Rectal smooth muscle tissue (tissue), 1 donor: ENCODE results near the gene WNT16.
"Not testable (repeated sequence)": the region's sequence is repeated elsewhere in the genome, so short reads cannot be mapped to it uniquely, and the experiment has no call there.

Experiments used
- H3K27ac ChIP-seq: one replicate; pipeline ENCODE4 v1.7.0; 2013; ENCODE audit warnings: low read depth, low read length, inconsistent platforms
- H3K27me3 ChIP-seq: one replicate; pipeline ENCODE4 v1.7.0; 2013; ENCODE audit warnings: low read length; ENCODE audit not compliant: control insufficient read depth, insufficient read depth
- H3K36me3 ChIP-seq: one replicate; pipeline ENCODE4 v1.7.0; 2013; ENCODE audit warnings: low read length; ENCODE audit not compliant: control insufficient read depth, insufficient read depth
- H3K4me1 ChIP-seq: one replicate; pipeline ENCODE4 v1.7.0; 2013; ENCODE audit warnings: low read length; ENCODE audit not compliant: control insufficient read depth, insufficient read depth
- H3K4me3 ChIP-seq: one replicate; pipeline ENCODE4 v1.7.0; 2013; ENCODE audit warnings: low read length
- H3K9ac ChIP-seq: one replicate; pipeline ENCODE4 v1.7.0; 2013; ENCODE audit warnings: low read length

Gene WNT16

DNA sequence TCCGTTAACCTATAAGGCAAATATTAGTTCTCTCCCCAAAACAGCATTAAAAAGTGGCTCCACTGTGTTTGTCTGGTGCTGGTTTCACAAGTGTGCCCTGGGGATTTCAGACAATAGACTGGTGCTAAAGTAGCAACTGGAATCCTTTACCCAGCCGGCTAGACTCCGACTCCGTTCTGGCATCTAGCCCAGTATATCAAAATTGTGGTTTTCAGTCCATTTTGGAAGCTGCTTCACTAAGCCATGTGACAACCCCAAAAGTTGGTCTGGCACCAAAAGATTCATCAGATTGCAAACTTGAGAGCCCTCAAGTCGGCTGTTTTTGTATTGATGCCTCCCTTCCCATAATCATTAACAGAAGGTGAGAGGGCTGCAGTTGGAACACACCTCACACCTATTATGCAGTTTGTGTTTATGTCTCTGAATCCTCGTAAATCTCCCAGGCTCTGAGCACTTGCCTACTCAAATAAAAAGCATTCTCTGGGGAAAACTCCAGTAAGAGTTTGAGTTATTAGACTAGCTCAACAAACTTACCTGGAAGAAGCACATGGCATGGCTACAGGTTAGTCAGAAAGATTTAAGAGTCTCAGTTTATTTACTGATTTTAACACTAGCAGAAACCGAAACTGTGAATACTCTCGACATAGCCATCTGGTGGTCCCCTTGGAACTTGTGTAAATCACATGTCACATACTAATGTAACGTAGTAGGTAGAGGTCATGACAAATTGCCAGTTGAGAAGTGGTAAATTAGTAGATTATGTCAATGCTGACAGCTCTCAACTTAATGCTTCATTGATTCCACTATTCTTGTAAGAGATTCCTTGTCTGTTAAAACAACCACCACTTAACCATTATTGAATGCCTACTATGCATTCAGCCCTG lies 14.8 kb upstream of the WNT16 start:
- no peak overlapping the region for H3K27ac ChIP-seq

DNA sequence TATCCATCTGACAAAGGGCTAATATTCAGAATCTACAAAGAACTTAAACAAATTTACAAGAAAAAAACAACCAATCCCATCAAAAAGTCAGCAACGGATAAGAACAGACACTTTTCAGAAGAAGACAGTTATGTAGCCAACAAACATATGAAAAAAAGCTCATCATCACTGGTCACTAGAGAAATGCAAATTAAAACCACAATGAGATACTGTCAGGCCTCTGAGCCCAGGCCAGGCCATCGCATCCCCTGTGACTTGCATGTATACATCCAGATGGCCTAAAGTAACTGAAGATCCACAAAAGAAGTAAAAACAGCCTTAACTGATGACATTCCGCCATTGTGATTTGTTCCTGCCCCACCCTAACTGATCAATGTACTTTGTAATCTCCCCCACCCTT lies 13.6 kb upstream of the WNT16 start:
- not testable (repeated sequence) for H3K4me1 ChIP-seq, H3K9ac ChIP-seq, H3K4me3 ChIP-seq, H3K36me3 ChIP-seq, H3K27me3 ChIP-seq, H3K27ac ChIP-seq

More for the DNA sequence above, 14.8 kb upstream of the WNT16 start:
- Histone ChIP-seq H3K9ac (no peak overlapping the region), H3K4me3 (no peak overlapping the region), H3K36me3 (no peaks in the 10 kb centered on the region), H3K4me1 (no peaks in the 10 kb centered on the region), H3K27me3 (no peaks in the 10 kb centered on the region)

DNA sequence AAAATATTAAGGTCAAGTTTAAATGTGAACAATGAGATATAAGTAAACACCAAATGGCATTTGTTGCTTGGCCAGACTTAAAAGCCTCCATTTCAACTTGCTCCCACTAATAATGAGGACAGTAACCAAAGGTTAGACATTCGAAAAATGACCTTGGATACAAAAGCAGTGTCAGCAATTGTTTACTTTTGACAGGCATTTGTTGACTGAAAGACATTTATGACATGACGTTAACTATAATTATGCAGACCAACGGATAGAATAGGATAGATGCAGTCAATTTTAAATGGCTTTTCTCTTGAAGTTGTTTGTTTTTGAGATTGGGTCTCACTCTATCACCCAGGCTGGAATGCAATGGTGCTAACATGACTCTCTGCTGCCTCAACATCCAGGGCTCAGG lies 6.3 kb upstream of the WNT16 start:
- no peaks in the 10 kb centered on the region for H3K4me1 ChIP-seq
- no peak overlapping the region for H3K4me3 ChIP-seq
- H3K9ac ChIP-seq, result no peak overlapping the region
- no peaks in the 10 kb centered on the region for H3K36me3 ChIP-seq
- no peaks in the 10 kb centered on the region for H3K27me3 ChIP-seq
- no peak overlapping the region for H3K27ac ChIP-seq

DNA sequence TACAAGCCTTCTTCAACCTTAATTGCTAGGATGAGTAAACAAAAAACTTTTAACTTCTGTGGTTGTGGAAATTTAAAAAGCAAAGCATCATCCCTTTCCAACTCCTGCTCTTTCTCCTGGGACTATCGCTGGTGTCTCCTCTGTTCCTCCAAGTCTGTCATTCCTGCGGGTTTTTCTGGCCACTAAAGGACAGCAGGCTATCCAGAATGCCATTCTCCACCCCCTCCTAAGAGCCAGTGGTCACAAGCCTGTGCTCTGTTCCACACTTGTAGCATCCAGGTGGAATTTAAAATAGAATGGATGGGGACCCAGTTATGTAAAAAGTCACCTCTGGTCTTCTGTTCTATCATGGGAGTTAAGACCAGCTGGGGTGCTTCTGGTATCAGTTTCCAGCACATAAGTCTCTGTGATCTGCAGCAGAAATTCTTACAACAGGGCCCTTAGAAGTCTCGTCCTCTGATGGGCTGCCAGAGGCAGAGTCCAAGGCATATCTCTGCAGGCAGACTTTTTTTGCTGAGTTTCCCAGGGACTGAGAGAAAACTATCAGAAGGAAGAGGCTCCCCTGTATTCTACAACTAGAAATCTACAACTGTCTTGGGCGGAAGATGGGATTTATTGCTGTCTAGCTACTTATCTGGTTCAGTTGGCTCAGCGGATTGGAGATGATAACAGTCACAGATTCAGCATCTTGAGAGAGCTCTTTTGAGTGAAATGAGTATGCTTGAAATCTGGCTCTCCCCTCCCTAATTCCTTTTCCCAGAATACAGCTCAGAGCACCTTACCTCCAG lies 5.1 kb upstream of the WNT16 start:
- Histone ChIP-seq H3K9ac (no peak overlapping the region), H3K4me1 (no peaks in the 10 kb centered on the region), H3K36me3 (no peaks in the 10 kb centered on the region), H3K27ac (no peak overlapping the region), H3K4me3 (no peak overlapping the region), H3K27me3 (peaks cover 2% of the 10 kb centered on the region)

DNA sequence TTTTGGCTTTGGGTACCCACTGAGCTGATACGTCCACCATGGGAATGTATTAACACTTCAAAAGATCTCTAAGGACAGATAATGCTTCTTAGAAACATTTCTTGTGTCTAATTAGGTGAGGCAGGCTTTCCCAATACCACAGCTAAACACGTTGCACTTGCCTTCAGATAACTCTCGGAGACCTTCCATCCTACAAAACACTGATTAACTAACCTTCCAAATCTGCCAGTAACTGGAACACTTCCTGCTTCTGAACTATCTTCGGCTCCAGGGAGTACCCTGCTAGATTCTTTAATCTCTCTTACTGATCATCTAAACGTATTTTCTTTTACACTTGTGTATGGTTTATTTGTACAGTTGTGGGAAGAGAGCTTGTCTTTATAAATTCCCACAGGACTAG lies 1.1 kb upstream of the WNT16 start:
- no peak overlapping the region for H3K9ac ChIP-seq
- peaks cover 20% of the 10 kb centered on the region for H3K27me3 ChIP-seq
- H3K36me3 ChIP-seq, result no peaks in the 10 kb centered on the region
- H3K4me1 ChIP-seq, result peaks cover 5% of the 10 kb centered on the region
- H3K4me3 ChIP-seq, result no peak overlapping the region
- H3K27ac ChIP-seq, result no peak overlapping the region

DNA sequence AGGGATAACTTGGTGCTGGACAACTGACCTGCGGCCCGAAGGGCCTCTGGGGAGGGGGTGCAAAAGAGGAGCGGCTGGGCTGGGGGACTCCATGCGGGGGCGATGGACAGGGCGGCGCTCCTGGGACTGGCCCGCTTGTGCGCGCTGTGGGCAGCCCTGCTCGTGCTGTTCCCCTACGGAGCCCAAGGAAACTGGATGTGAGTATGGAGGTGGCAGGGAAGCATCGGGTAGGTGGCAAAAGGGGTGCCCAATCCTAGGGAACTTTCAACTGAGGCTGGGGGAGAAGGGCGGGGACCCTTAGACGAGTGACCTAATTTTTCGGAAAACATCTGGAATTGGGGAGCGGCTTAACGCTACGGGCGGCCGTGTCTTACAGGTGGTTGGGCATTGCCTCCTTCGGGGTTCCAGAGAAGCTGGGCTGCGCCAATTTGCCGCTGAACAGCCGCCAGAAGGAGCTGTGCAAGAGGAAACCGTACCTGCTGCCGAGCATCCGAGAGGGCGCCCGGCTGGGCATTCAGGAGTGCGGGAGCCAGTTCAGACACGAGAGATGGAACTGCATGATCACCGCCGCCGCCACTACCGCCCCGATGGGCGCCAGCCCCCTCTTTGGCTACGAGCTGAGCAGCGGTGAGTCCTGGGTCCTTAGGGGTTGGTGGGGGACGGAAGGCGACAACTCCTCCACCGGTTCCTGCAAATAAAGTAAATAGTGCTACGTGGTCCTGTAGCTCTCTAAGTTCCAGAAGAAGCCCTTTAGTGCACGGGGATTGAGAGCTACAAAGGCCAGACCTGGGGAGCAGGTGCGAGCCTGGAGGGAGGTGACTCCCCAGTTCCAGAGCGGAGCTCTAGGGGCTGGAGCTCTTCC lies 622 bp downstream of the WNT16 start:
- peaks cover 5% of the 10 kb centered on the region for H3K4me1 ChIP-seq
- H3K27ac ChIP-seq, result no peak overlapping the region
- peaks cover 20% of the 10 kb centered on the region for H3K27me3 ChIP-seq
- peak overlapping the region; percentile 64 for H3K4me3 ChIP-seq
- no peaks in the 10 kb centered on the region for H3K36me3 ChIP-seq
- H3K9ac ChIP-seq, result no peak overlapping the region

DNA sequence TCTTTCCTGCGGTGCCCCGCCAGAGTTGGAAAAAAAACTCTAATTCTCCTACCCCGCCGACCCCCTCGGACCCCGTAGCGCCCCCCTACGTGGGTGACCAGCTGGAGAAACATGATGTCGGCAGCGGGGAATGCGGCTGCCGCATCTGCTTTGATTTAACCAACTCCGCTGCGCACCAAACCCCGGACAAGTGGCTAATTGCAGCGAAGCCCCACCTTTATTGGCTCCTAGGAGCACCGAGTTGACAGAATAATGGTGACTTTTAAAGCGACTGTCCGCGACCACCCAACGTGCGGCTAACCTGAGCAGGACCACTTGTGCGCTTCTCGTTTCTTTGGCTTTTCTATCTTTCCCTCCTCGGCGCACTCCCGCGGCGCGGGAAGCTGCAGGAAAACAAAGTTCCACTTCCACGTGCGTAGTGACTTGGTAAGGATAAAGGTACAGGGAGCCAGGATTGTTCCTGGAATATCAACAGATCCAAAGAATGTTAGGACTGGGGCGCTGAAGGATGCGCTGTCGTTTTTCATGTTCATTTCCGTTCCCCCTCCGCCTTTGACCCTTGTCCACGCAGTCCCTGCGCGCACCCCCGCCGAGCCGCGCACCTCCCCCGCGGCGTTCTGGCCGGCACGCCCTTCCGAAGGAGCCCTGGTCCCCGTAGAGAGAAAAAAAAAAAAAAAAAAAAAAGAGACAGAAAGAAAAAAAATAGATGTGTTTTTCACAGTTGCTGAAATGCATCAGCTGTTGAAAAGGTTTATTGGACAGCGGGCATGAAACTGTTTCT lies 1.4 kb downstream of the WNT16 start:
- Histone ChIP-seq H3K27me3 (peaks cover 20% of the 10 kb centered on the region), H3K4me1 (peaks cover 5% of the 10 kb centered on the region), H3K27ac (no peak overlapping the region), H3K9ac (no peak overlapping the region), H3K4me3 (peak overlapping the region; percentile 64), H3K36me3 (no peaks in the 10 kb centered on the region)

DNA sequence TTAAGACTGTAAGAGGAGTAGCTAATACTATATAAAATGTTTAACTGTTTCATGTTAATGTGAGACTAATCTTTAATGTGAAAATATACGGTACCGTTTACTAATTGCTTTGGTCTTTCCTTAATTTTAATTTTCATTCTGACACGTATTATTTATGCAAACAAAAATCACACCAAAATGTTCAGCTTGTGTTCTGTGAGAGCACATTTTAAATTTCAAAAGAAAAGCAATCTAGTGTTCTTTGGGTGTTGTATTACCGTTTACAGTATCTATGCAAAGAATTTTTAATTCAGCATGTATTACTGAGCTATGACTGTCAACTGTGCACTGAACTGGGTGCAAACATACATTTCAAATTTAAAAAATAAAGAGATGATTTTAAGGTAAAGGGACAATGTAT lies 2.2 kb downstream of the WNT16 start:
- H3K4me3 ChIP-seq, result no peak overlapping the region
- no peak overlapping the region for H3K9ac ChIP-seq
- H3K4me1 ChIP-seq, result peaks cover 5% of the 10 kb centered on the region
- H3K27me3 ChIP-seq, result peaks cover 20% of the 10 kb centered on the region
- H3K36me3 ChIP-seq, result no peaks in the 10 kb centered on the region
- H3K27ac ChIP-seq, result no peak overlapping the region

DNA sequence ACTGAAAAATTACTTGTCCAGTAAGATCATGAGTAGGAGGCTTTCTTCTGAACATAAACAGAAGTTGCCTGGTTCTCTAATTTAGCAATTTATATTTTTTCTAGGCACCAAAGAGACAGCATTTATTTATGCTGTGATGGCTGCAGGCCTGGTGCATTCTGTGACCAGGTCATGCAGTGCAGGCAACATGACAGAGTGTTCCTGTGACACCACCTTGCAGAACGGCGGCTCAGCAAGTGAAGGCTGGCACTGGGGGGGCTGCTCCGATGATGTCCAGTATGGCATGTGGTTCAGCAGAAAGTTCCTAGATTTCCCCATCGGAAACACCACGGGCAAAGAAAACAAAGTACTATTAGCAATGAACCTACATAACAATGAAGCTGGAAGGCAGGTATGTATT lies 2.8 kb downstream of the WNT16 start:
- no peak overlapping the region for H3K4me3 ChIP-seq
- H3K9ac ChIP-seq, result no peak overlapping the region
- peaks cover 5% of the 10 kb centered on the region for H3K4me1 ChIP-seq
- no peaks in the 10 kb centered on the region for H3K36me3 ChIP-seq
- H3K27ac ChIP-seq, result no peak overlapping the region
- H3K27me3 ChIP-seq, result peaks cover 20% of the 10 kb centered on the region

DNA sequence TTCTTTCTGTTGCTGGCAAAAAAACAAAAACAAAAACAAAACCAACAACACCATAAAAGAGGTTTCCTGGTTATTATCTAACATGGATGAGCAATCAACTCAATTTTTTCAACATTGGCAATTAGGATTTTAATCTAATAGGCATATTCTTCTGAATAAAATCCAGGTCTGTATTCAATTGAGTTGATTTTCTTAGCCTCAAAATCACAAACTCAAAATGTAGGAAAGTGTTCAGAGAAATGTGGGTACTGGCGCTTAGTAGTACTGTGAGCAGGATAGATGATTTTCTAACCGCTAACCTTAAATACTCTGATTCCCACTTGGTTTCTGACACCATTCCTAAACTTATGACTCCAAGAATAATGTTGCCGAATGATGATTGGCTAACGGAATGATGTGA lies 5.6 kb downstream of the WNT16 start:
- Histone ChIP-seq H3K36me3 (no peaks in the 10 kb centered on the region), H3K9ac (no peak overlapping the region), H3K27me3 (peaks cover 12% of the 10 kb centered on the region), H3K27ac (no peak overlapping the region), H3K4me1 (peaks cover 5% of the 10 kb centered on the region), H3K4me3 (no peak overlapping the region)

DNA sequence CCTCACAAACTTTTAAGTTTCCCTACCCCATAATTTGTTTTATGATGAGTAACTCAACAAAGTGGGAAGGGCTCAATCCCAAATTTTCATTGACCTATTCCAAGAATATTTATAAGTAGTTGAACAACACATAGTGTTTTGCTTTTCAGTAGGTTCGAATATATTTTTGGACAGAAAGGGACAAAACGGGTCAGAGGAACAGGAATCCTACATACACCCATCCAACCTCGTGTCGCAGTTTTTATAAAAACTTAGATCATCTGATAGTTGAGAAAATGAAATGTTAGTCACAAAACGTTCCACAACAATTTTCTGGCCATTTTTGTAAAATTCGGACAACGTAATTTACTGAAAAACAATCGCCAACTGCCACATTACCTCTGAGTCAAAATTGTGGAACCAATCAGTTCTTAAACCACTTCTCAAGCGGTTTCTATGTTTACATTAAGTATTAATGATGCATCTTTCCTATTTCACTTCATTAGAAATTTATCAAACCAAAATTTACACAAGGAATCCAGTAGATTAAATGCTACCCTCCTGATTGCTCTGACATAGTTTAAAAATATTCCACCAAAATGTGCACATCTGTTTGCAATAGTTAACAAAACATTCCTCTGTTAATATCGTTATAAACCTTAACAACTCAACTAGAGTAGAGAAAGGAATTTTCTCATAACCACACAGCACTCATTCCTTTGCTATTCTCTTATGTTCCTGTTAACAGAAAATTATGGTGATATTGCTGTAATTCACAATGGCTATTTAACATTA lies 6.3 kb downstream of the WNT16 start:
- Histone ChIP-seq H3K9ac (no peak overlapping the region), H3K36me3 (no peaks in the 10 kb centered on the region), H3K27ac (no peak overlapping the region), H3K27me3 (peaks cover 7% of the 10 kb centered on the region), H3K4me3 (no peak overlapping the region), H3K4me1 (no peaks in the 10 kb centered on the region)
